Measurements from ENCODE around the gene ATP8A1.
"Not testable (repeated sequence)": the region's sequence is repeated elsewhere in the genome, so short reads cannot be mapped to it uniquely, and the experiment has no call there.

Gene ATP8A1

GRCh38 chr4:42467777-42468176 lies 189.1 kb downstream of the ATP8A1 start:
- DNase-seq (ENCODE audit: low read depth), result not testable (repeated sequence)

GRCh38 chr4:42466273-42466844 lies 190.5 kb downstream of the ATP8A1 start:
- no peak for DNase-seq (ENCODE audit: low read depth)

- DNase-seq (ENCODE audit: low read depth), result no peak
Observed at GRCh38 chr4:42464550-42465094, 192.3 kb downstream of the ATP8A1 start.

GRCh38 chr4:42461216-42461615 lies 195.7 kb downstream of the ATP8A1 start:
- not testable (repeated sequence) for DNase-seq (ENCODE audit: low read depth)

GRCh38 chr4:42460043-42460442 lies 196.9 kb downstream of the ATP8A1 start:
- no peak for DNase-seq (ENCODE audit: low read depth)

GRCh38 chr4:42458657-42459056 lies 198.2 kb downstream of the ATP8A1 start:
- no peak for DNase-seq (ENCODE audit: low read depth)

- no peak for DNase-seq (ENCODE audit: low read depth)
Observed at GRCh38 chr4:42454755-42455420, 202.0 kb downstream of the ATP8A1 start.

- DNase-seq (ENCODE audit: low read depth), result no peak
Observed at GRCh38 chr4:42453612-42454011, 203.3 kb downstream of the ATP8A1 start.

GRCh38 chr4:42452823-42453222 lies 204.1 kb downstream of the ATP8A1 start:
- no peak for DNase-seq (ENCODE audit: low read depth)

- DNase-seq (ENCODE audit: low read depth), result no peak
Observed at GRCh38 chr4:42446823-42447222, 210.1 kb downstream of the ATP8A1 start.

- no peak for DNase-seq (ENCODE audit: low read depth)
Observed at GRCh38 chr4:42445038-42445437, 211.9 kb downstream of the ATP8A1 start.

GRCh38 chr4:42442601-42443000 lies 214.3 kb downstream of the ATP8A1 start:
- no peak for DNase-seq (ENCODE audit: low read depth)

- no peak for DNase-seq (ENCODE audit: low read depth)
Observed at GRCh38 chr4:42440083-42440482, 216.8 kb downstream of the ATP8A1 start.

- DNase-seq (ENCODE audit: low read depth), result no peak
Observed at GRCh38 chr4:42436928-42437565, 219.9 kb downstream of the ATP8A1 start.

GRCh38 chr4:42428036-42428435 lies 228.9 kb downstream of the ATP8A1 start:
- DNase-seq (ENCODE audit: low read depth), result no peak

GRCh38 chr4:42425146-42426065 lies 231.5 kb downstream of the ATP8A1 start:
- DNase-seq (ENCODE audit: low read depth), result no peak

GRCh38 chr4:42420140-42420539 lies 236.8 kb downstream of the ATP8A1 start:
- no peak for DNase-seq (ENCODE audit: low read depth)

- DNase-seq (ENCODE audit: low read depth), result no peak
Observed at GRCh38 chr4:42417550-42417949, 239.4 kb downstream of the ATP8A1 start.

- no peak for DNase-seq (ENCODE audit: low read depth)
Observed at GRCh38 chr4:42416017-42416416, 240.9 kb downstream of the ATP8A1 start.

- DNase-seq (ENCODE audit: low read depth), result no peak
Observed at GRCh38 chr4:42415281-42415680, 241.6 kb downstream of the ATP8A1 start.

- peak; percentile 50 for DNase-seq (ENCODE audit: low read depth)
Observed at GRCh38 chr4:42412251-42412650, 244.7 kb downstream of the ATP8A1 start.

- no peak for DNase-seq (ENCODE audit: low read depth)
Observed at GRCh38 chr4:42411803-42412202, 245.1 kb downstream of the ATP8A1 start.

Measured in GM04503 (cell line).